Measurements from ENCODE around the gene ATP5MC2. TPM values are rescaled to one million over a fixed set of nuclear protein-coding genes. Genes with fewer than 3 reads are reported as not detected.
"Not testable (repeated sequence)": the region's sequence is repeated elsewhere in the genome, so short reads cannot be mapped to it uniquely, and the experiment has no call there.

The ATP5MC2 gene
- total and polyA plus RNA-seq, 9 of the 15 experiments (the other 6 are each of a cell fraction or from before 2014, with no cell fraction given): 314 to 1,208 (median 468) TPM

DNA sequence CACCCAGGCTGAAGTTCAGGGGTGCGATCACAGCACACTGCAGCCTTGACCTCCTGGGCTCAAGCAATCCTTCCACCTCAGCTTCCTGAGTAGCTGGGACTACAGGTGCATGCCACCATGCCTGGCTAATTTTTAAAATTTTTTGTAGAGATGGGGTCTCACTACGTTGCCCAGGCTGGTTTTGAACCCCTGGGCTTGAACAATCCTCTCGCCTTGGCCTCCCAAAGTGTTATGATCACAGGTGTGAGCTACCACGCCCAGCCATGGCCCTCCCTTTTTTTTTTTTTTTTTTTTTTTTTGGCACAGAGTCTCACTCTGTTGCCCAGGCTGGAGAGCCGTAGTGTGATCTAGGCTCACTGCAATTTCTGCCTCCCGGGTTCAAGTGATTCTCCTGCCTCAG lies 42.7 kb upstream of the ATP5MC2 start:
- intact Hi-C loops (cut with micrococcal nuclease); BruUV-seq (replicated peaks); CTCF ChIA-PET (ENCODE audit: low intra/inter-chr PET ratio); H3K9ac ChIP-seq (ENCODE audit: insufficient read depth in 1 of 2, low read depth in 2 of 2, low read length in 2 of 2); in situ Hi-C loops (cut with MboI); H3K79me2 ChIP-seq (ENCODE audit: control insufficient read depth, insufficient read depth, low read length); DNase-seq (ENCODE audit: extremely low read depth in 1 of 4, low spot score in 3 of 4); H3K4me2 ChIP-seq (ENCODE audit: insufficient read depth, low read length); H3K27ac ChIP-seq (ENCODE audit: extremely low read depth, low read depth, low read length); H4K20me1 ChIP-seq (replicated peaks; ENCODE audit: control insufficient read depth, insufficient read depth, low read length); H3K36me3 ChIP-seq (ENCODE audit: control insufficient read depth, insufficient read depth, low read length); H3K9me1 ChIP-seq (ENCODE audit: control insufficient read depth, insufficient read depth, low read length); FAIRE-seq; ATAC-seq; H3K4me3 ChIP-seq; H3K4me1 ChIP-seq (replicated peaks in 1 of 2; ENCODE audit: control insufficient read depth in 2 of 2, insufficient read depth in 2 of 2, low read length in 2 of 2); POLR2A ChIA-PET; H2AFZ ChIP-seq (ENCODE audit: low read depth, low read length); H3K9me3 ChIP-seq (replicated peaks; ENCODE audit: control insufficient read depth, insufficient read depth, low read depth, low read length): not testable (repeated sequence)
- 78% methylated on average over 5 of the region's 6 CpGs for WGBS (ENCODE audit: insufficient coverage, low coverage, missing lambda C conversion rate)
- peaks cover 0 to 12% of the 10 kb centered on the region in 2 experiments; a peak in 2 of 5 replicates for H3K27me3 ChIP-seq (ENCODE audit: control insufficient read depth in 2 of 2, insufficient read depth in 2 of 2, low read length in 2 of 2)
- peak; percentile 67 for TF ChIP-seq ZNF121 (CRISPR knock-in tag; conservative IDR thresholded peaks at IDR 0.05)

DNA sequence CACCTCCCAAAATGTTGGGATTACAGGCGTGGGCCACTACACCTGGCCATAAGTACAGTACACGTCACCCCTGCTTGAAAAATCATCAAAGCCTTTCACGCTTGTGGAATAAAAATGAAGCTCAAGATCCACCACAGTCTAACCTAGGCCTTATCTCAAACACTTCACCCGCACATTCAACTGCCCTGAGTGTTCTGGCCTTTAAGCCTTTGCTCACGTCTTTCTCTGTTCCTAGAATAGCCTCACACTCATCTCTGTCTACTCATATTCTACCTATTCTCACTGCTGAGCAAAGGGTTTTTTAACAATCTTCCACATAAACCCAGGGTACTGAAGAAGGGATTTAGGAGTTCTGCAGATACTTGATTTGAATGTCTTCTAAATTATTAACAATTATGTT lies 41.4 kb upstream of the ATP5MC2 start:
- no peaks in the 10 kb centered on the region for H3K36me3 ChIP-seq (ENCODE audit: control insufficient read depth, insufficient read depth, low read length)
- no peaks in the 10 kb centered on the region for H3K4me1 ChIP-seq (replicated peaks in 1 of 2; ENCODE audit: control insufficient read depth in 2 of 2, insufficient read depth in 2 of 2, low read length in 2 of 2)
- ChIA-PET CTCF (ENCODE audit: low intra/inter-chr PET ratio) (no interaction called here), POLR2A (interaction anchor here (1.5 kb wide), 1 partner anchor 10 kb away, joined by 6 read pairs; no protein-coding TSS in a partner anchor)
- no peak overlapping the region for H3K4me3 ChIP-seq
- H2AFZ ChIP-seq (ENCODE audit: low read depth, low read length): no peak overlapping the region
- H3K9me3 ChIP-seq (replicated peaks; ENCODE audit: control insufficient read depth, insufficient read depth, low read depth, low read length): no peaks in the 10 kb centered on the region
- TF ChIP-seq FOXO4 (CRISPR knock-in tag; IDR thresholded peaks at IDR 0.05): no peak
- in situ Hi-C loops (cut with MboI) (no loop called here), intact Hi-C loops (cut with micrococcal nuclease) (no loop called here)
- WGBS (ENCODE audit: insufficient coverage, low coverage, missing lambda C conversion rate): 28% methylated on average over 5 of the region's 5 CpGs
- no peaks in the 10 kb centered on the region for H3K79me2 ChIP-seq (ENCODE audit: control insufficient read depth, insufficient read depth, low read length)
- H3K9ac ChIP-seq (ENCODE audit: insufficient read depth in 1 of 2, low read depth in 2 of 2, low read length in 2 of 2): no peak overlapping the region
- no TSS peak for BruUV-seq (replicated peaks)
- DNase-seq (ENCODE audit: extremely low read depth in 1 of 4, low spot score in 3 of 4) (no peak), ATAC-seq (no peak), FAIRE-seq (no peak)
- no peaks in the 10 kb centered on the region for H3K9me1 ChIP-seq (ENCODE audit: control insufficient read depth, insufficient read depth, low read length)
- H3K4me2 ChIP-seq (ENCODE audit: insufficient read depth, low read length): no peak overlapping the region
- peaks cover 0 to 24% of the 10 kb centered on the region in 2 experiments; a peak in 2 of 5 replicates for H3K27me3 ChIP-seq (ENCODE audit: control insufficient read depth in 2 of 2, insufficient read depth in 2 of 2, low read length in 2 of 2)
- H3K27ac ChIP-seq (ENCODE audit: extremely low read depth, low read depth, low read length): no peak overlapping the region
- peaks cover 5% of the 10 kb centered on the region; the same call in 1 of the 2 replicates for H4K20me1 ChIP-seq (replicated peaks; ENCODE audit: control insufficient read depth, insufficient read depth, low read length)

Measured in K562 (cell line).